Activated naive CD4-positive, alpha-beta T cell treated with anti-CD3 and anti-CD28 coated beads, Interleukin-2, amount 10 ng/mL, durations not matched to agents 7 days and 5 days (primary cell): Measurements from ENCODE around the gene ZSWIM3.

Experiments used
- CTCF ChIA-PET: fragments of 350-600 bp; sonication (Branson Sonifier 250); formaldehyde crosslinking; loops from one replicate; lab custom pipeline; 2021; ENCODE audit warnings: antibody characterized with exemption; lab: Charles Lee
- DNase-seq: peaks from one replicate; pipeline ENCODE4 v3.0.0-alpha.2; 2020
- H3K27ac Mint-ChIP-seq: one replicate; pipeline ENCODE4 v1.8.0; 2021; ENCODE audit warnings: mild to moderate bottlenecking, moderate library complexity, mixed read lengths
- H3K27me3 Mint-ChIP-seq: one replicate; pipeline ENCODE4 v1.8.0; 2021; ENCODE audit warnings: mild to moderate bottlenecking, mixed read lengths
- H3K36me3 Mint-ChIP-seq: one replicate; pipeline ENCODE4 v1.8.0; 2021; ENCODE audit warnings: mixed read lengths
- H3K4me1 Mint-ChIP-seq: one replicate; pipeline ENCODE4 v1.8.0; 2021; ENCODE audit warnings: mixed read lengths
- H3K4me3 Mint-ChIP-seq: one replicate; pipeline ENCODE4 v1.8.0; 2021; ENCODE audit warnings: mild to moderate bottlenecking, moderate library complexity, mixed read lengths
- H3K9me3 Mint-ChIP-seq: one replicate; pipeline ENCODE4 v1.8.0; 2021; ENCODE audit warnings: mixed read lengths

ZSWIM3 gene

GRCh38 chr20:45857114-45857881 is at the start of gene ZSWIM3, which contains the start of gene ACOT8:
Gene ZSWIM3 (plus strand): TSS chr20:45857614. CDS start chr20:45857826, 212 bp downstream.
Gene ACOT8 (minus strand): TSS chr20:45857392. CDS start chr20:45857315, 77 bp downstream.
- CTCF ChIA-PET: interaction anchor here (1.0 to 1.5 kb wide), 2 partner anchors 59 to 113 kb away, joined by 3 read pairs; no protein-coding TSS in a partner anchor
- Mint-ChIP-seq H3K4me1 (peaks cover 56% of the 10 kb centered on the region), H3K4me3 (peak within 1 kb of the TSS; percentile 99), H3K27ac (peak within 1 kb of the TSS; percentile 99), H3K27me3 (no peaks in the 10 kb centered on the region), H3K9me3 (no peaks in the 10 kb centered on the region), H3K36me3 (peaks cover 27% of the 10 kb centered on the region)
- DNase-seq: peak; percentile 97

- Mint-ChIP-seq H3K4me3 (no peak overlapping the region), H3K27me3 (no peaks in the 10 kb centered on the region), H3K9me3 (no peaks in the 10 kb centered on the region), H3K4me1 (peaks cover 28% of the 10 kb centered on the region), H3K36me3 (peaks cover 57% of the 10 kb centered on the region), H3K27ac (no peak overlapping the region)
- no peak for DNase-seq
- CTCF ChIA-PET: interaction anchor here (1.3 kb wide), 1 partner anchor 11 kb away, joined by 6 read pairs; no protein-coding TSS in a partner anchor
Measured at GRCh38 chr20:45810191-45810970, 47.0 kb upstream of the ZSWIM3 start.

GRCh38 chr20:45812157-45813005 is 45.0 kb upstream of the ZSWIM3 start, which contains the start of gene UBE2C:
Gene UBE2C (plus strand): TSS chr20:45812644. CDS start chr20:45812696, 52 bp downstream.
- H3K9me3 Mint-ChIP-seq: no peaks in the 10 kb centered on the region
- H3K36me3 Mint-ChIP-seq: peaks cover 68% of the 10 kb centered on the region
- no peaks in the 10 kb centered on the region for H3K27me3 Mint-ChIP-seq
- H3K4me1 Mint-ChIP-seq: peaks cover 39% of the 10 kb centered on the region
- DNase-seq: peak; percentile 98
- CTCF ChIA-PET: interaction anchor here (0.6 to 2.6 kb wide), 4 partner anchors 12 to 158 kb away, joined by 3 to 13 read pairs (median 6); no protein-coding TSS in a partner anchor
- H3K4me3 Mint-ChIP-seq: peak within 1 kb of the TSS; percentile 91
- peak within 1 kb of the TSS; percentile 86 for H3K27ac Mint-ChIP-seq

- H3K9me3 Mint-ChIP-seq: no peaks in the 10 kb centered on the region
- CTCF ChIA-PET: interaction anchor here (0.6 to 2.6 kb wide), 5 partner anchors 11 to 158 kb away, joined by 3 to 13 read pairs (median 4); no protein-coding TSS in a partner anchor
- H3K4me1 Mint-ChIP-seq: peaks cover 41% of the 10 kb centered on the region
- H3K4me3 Mint-ChIP-seq: peak overlapping the region; percentile 91
- H3K27ac Mint-ChIP-seq: peak overlapping the region; percentile 86
- H3K27me3 Mint-ChIP-seq: no peaks in the 10 kb centered on the region
- no peak for DNase-seq
- H3K36me3 Mint-ChIP-seq: peaks cover 69% of the 10 kb centered on the region
Measured at GRCh38 chr20:45813006-45813340, 44.4 kb upstream of the ZSWIM3 start.

- DNase-seq: no peak
- CTCF ChIA-PET: interaction anchor here (0.9 to 2.6 kb wide), 4 partner anchors 11 to 156 kb away, joined by 3 to 13 read pairs (median 6); no protein-coding TSS in a partner anchor
- Mint-ChIP-seq H3K4me1 (peaks cover 41% of the 10 kb centered on the region), H3K36me3 (peaks cover 65% of the 10 kb centered on the region), H3K27me3 (no peaks in the 10 kb centered on the region), H3K27ac (peak overlapping the region; percentile 86), H3K9me3 (no peaks in the 10 kb centered on the region), H3K4me3 (peak overlapping the region; percentile 91)
Measured at GRCh38 chr20:45813489-45813888, 43.9 kb upstream of the ZSWIM3 start.

- H3K36me3 Mint-ChIP-seq: peaks cover 59% of the 10 kb centered on the region
- H3K27me3 Mint-ChIP-seq: no peaks in the 10 kb centered on the region
- no peak overlapping the region for H3K27ac Mint-ChIP-seq
- CTCF ChIA-PET: interaction anchor here (2.0 to 2.6 kb wide), 2 partner anchors 10 to 15 kb away, joined by 8 to 13 read pairs; no protein-coding TSS in a partner anchor
- peak overlapping the region; percentile 31 for H3K4me3 Mint-ChIP-seq
- no peaks in the 10 kb centered on the region for H3K9me3 Mint-ChIP-seq
- H3K4me1 Mint-ChIP-seq: peaks cover 41% of the 10 kb centered on the region
- DNase-seq: no peak
Measured at GRCh38 chr20:45814314-45814713, 43.1 kb upstream of the ZSWIM3 start.

- Mint-ChIP-seq H3K36me3 (peaks cover 37% of the 10 kb centered on the region), H3K4me1 (peaks cover 34% of the 10 kb centered on the region), H3K9me3 (no peaks in the 10 kb centered on the region), H3K27ac (no peak overlapping the region), H3K4me3 (no peak overlapping the region), H3K27me3 (peaks cover 7% of the 10 kb centered on the region)
- no peak for DNase-seq
- CTCF ChIA-PET: interaction anchor here (0.8 to 0.9 kb wide), 2 partner anchors 18 to 153 kb away, joined by 3 to 4 read pairs; no protein-coding TSS in a partner anchor
Measured at GRCh38 chr20:45816951-45817350, 40.5 kb upstream of the ZSWIM3 start.

- Mint-ChIP-seq H3K4me1 (peaks cover 31% of the 10 kb centered on the region), H3K9me3 (no peaks in the 10 kb centered on the region), H3K27ac (no peak overlapping the region), H3K27me3 (peaks cover 14% of the 10 kb centered on the region), H3K36me3 (peaks cover 32% of the 10 kb centered on the region), H3K4me3 (no peak overlapping the region)
- CTCF ChIA-PET: interaction anchor here (0.8 to 0.9 kb wide), 2 partner anchors 18 to 153 kb away, joined by 3 to 4 read pairs; no protein-coding TSS in a partner anchor
- DNase-seq: no peak
Measured at GRCh38 chr20:45817376-45818194, 39.8 kb upstream of the ZSWIM3 start.

- peaks cover 20% of the 10 kb centered on the region for H3K27me3 Mint-ChIP-seq
- H3K27ac Mint-ChIP-seq: no peak overlapping the region
- no peaks in the 10 kb centered on the region for H3K9me3 Mint-ChIP-seq
- H3K4me1 Mint-ChIP-seq: peaks cover 28% of the 10 kb centered on the region
- DNase-seq: no peak
- no peak overlapping the region for H3K4me3 Mint-ChIP-seq
- CTCF ChIA-PET: interaction anchor here (0.7 kb wide), 1 partner anchor 24 kb away, joined by 3 read pairs; no protein-coding TSS in a partner anchor
- H3K36me3 Mint-ChIP-seq: peaks cover 26% of the 10 kb centered on the region
Measured at GRCh38 chr20:45818239-45818638, 39.2 kb upstream of the ZSWIM3 start.

- Mint-ChIP-seq H3K4me1 (peaks cover 29% of the 10 kb centered on the region), H3K27me3 (peaks cover 33% of the 10 kb centered on the region), H3K9me3 (no peaks in the 10 kb centered on the region), H3K27ac (no peak overlapping the region), H3K4me3 (no peak overlapping the region), H3K36me3 (peaks cover 20% of the 10 kb centered on the region)
- CTCF ChIA-PET: no interaction called here
- DNase-seq: no peak
Measured at GRCh38 chr20:45819466-45819865, 37.9 kb upstream of the ZSWIM3 start.

- CTCF ChIA-PET: interaction anchor here (0.9 to 3.6 kb wide), 2 partner anchors 112 to 148 kb away, joined by 3 to 20 read pairs; no protein-coding TSS in a partner anchor
- no peaks in the 10 kb centered on the region for H3K9me3 Mint-ChIP-seq
- H3K27me3 Mint-ChIP-seq: peaks cover 48% of the 10 kb centered on the region
- H3K4me3 Mint-ChIP-seq: no peak overlapping the region
- H3K27ac Mint-ChIP-seq: no peak overlapping the region
- no peak for DNase-seq
- H3K4me1 Mint-ChIP-seq: peaks cover 21% of the 10 kb centered on the region
- H3K36me3 Mint-ChIP-seq: peaks cover 5% of the 10 kb centered on the region
Measured at GRCh38 chr20:45821947-45822346, 35.5 kb upstream of the ZSWIM3 start.

- Mint-ChIP-seq H3K27ac (no peak overlapping the region), H3K27me3 (peaks cover 56% of the 10 kb centered on the region), H3K4me3 (no peak overlapping the region), H3K36me3 (peaks cover 1% of the 10 kb centered on the region), H3K4me1 (peaks cover 18% of the 10 kb centered on the region), H3K9me3 (no peaks in the 10 kb centered on the region)
- DNase-seq: peak; percentile 32
- CTCF ChIA-PET: interaction anchor here (0.9 to 3.6 kb wide), 2 partner anchors 111 to 147 kb away, joined by 3 to 20 read pairs; no protein-coding TSS in a partner anchor
Measured at GRCh38 chr20:45822857-45823256, 34.6 kb upstream of the ZSWIM3 start.
